ENCODE results near the gene MYH8. TPM values are rescaled to one million over a fixed set of nuclear protein-coding genes. Genes with fewer than 3 reads are reported as not detected.

Gene MYH8
- polyA plus RNA-seq, 1 of the 3 experiments (the other 2 are of a cell fraction): under 0.01 TPM

GRCh38 chr17:10368561-10368960, 53.2 kb downstream of the MYH8 start (continued):
- TF ChIP-seq TAF1 (IDR thresholded peaks at IDR 0.05; ENCODE audit: borderline replicate concordance, low read depth, low read length) (no peak), RFX5 (IDR thresholded peaks at IDR 0.05; ENCODE audit: low read length) (no peak), IRF3 (IDR thresholded peaks at IDR 0.05; ENCODE audit: low read depth, low read length) (no peak), NRF1 (IDR thresholded peaks at IDR 0.05; ENCODE audit: low read depth, low read length) (no peak)

- Histone ChIP-seq H3K4me1 (ENCODE audit: control insufficient read depth in 1 of 2, insufficient read depth in 2 of 2, low read depth in 1 of 2, low read length in 1 of 2) (no peaks in the 10 kb centered on the region), H3F3A (replicated peaks; ENCODE audit: insufficient read depth) (no peaks in the 10 kb centered on the region), H3K36me3 (replicated peaks in 1 of 2; ENCODE audit: control insufficient read depth in 1 of 2, insufficient read depth in 2 of 2, low read length in 1 of 2) (no peaks in the 10 kb centered on the region), H4K20me1 (ENCODE audit: insufficient read depth) (no peaks in the 10 kb centered on the region), H3K27ac (ENCODE audit: low read depth in 2 of 2, low read length in 1 of 2) (no peak overlapping the region), H2AFZ (ENCODE audit: low read depth) (no peak overlapping the region), H3K27me3 (ENCODE audit: insufficient read depth) (peaks cover 5% of the 10 kb centered on the region; the same call in 1 of the 2 replicates), H3K9me2 (no peaks in the 10 kb centered on the region), H3K9ac (no peak overlapping the region), H3K9me3 (no peaks in the 10 kb centered on the region), H3K4me2 (no peak overlapping the region), H3K4me3 (ENCODE audit: low read depth in 2 of 2, low read length in 1 of 2) (no peak overlapping the region), H3K79me2 (ENCODE audit: insufficient read depth) (no peaks in the 10 kb centered on the region)
- CTCF ChIA-PET: no interaction called here
- POLR2A ChIA-PET: no interaction called here
- no peak for DNase-seq
- TF ChIP-seq USF1 (IDR thresholded peaks at IDR 0.05; ENCODE audit: borderline replicate concordance, low read depth): no peak
Observed at GRCh38 chr17:10360578-10360977, 61.2 kb downstream of the MYH8 start.

- no peak overlapping the region for H2AFZ ChIP-seq (ENCODE audit: low read depth)
- H3K9me2 ChIP-seq: no peaks in the 10 kb centered on the region
- DNase-seq: peak; percentile 27
- no peak overlapping the region for H3K9ac ChIP-seq
- no peaks in the 10 kb centered on the region for H3K79me2 ChIP-seq (ENCODE audit: insufficient read depth)
- no peaks in the 10 kb centered on the region for H3K36me3 ChIP-seq (replicated peaks in 1 of 2; ENCODE audit: control insufficient read depth in 1 of 2, insufficient read depth in 2 of 2, low read length in 1 of 2)
- CTCF ChIA-PET: interaction anchor here (1.0 kb wide), 1 partner anchor 10 kb away, joined by 3 read pairs; no protein-coding TSS in a partner anchor
- H3K27me3 ChIP-seq (ENCODE audit: insufficient read depth): no peaks in the 10 kb centered on the region
- no peak overlapping the region for H3K4me2 ChIP-seq
- 16% methylated on average over 4 of the region's 4 CpGs for WGBS (ENCODE audit: low lambda C conversion rate)
- H3K4me1 ChIP-seq (ENCODE audit: control insufficient read depth in 1 of 2, insufficient read depth in 2 of 2, low read depth in 1 of 2, low read length in 1 of 2): no peaks in the 10 kb centered on the region
- no peaks in the 10 kb centered on the region for H4K20me1 ChIP-seq (ENCODE audit: insufficient read depth)
- no peaks in the 10 kb centered on the region for H3K9me3 ChIP-seq
- POLR2A ChIA-PET: no interaction called here
- H3K4me3 ChIP-seq (ENCODE audit: low read depth in 2 of 2, low read length in 1 of 2): no peak overlapping the region
- H3K27ac ChIP-seq (ENCODE audit: low read depth in 2 of 2, low read length in 1 of 2): no peak overlapping the region
- H3F3A ChIP-seq (replicated peaks; ENCODE audit: insufficient read depth): no peaks in the 10 kb centered on the region
- TF ChIP-seq ZBTB33 (IDR thresholded peaks at IDR 0.05; ENCODE audit: borderline replicate concordance, low read depth) (no peak), FOXJ3 (CRISPR knock-in tag; IDR thresholded peaks at IDR 0.05) (no peak), SMC3 (IDR thresholded peaks at IDR 0.05; ENCODE audit: low read depth, low read length) (0 out of 2 replicates have a peak, but pooled peaks have one; percentile 18), CTCF (IDR thresholded peaks at IDR 0.05) (peak; percentile 52), YY1 (IDR thresholded peaks at IDR 0.05; ENCODE audit: low read depth) (no peak), PBX3 (IDR thresholded peaks at IDR 0.05) (no peak), POLR2AphosphoS5 (IDR thresholded peaks at IDR 0.05; ENCODE audit: low read depth, low read length) (no peak)
Observed at GRCh38 chr17:10357768-10358167, 64.0 kb downstream of the MYH8 start.
